Activated T-cell treated with anti-CD3 and anti-CD28 coated beads, Interleukin-2, amount 50 U/mL, for 1 hour (primary cell): ENCODE results near the gene TMEM125.
A peak's percentile ranks its signal among the peaks of the same experiment; 100 is the strongest.

Source experiments
- DNase-seq: peaks from one replicate; pipeline ENCODE4 v3.0.0-alpha.2; 2020

Gene TMEM125

DNA sequence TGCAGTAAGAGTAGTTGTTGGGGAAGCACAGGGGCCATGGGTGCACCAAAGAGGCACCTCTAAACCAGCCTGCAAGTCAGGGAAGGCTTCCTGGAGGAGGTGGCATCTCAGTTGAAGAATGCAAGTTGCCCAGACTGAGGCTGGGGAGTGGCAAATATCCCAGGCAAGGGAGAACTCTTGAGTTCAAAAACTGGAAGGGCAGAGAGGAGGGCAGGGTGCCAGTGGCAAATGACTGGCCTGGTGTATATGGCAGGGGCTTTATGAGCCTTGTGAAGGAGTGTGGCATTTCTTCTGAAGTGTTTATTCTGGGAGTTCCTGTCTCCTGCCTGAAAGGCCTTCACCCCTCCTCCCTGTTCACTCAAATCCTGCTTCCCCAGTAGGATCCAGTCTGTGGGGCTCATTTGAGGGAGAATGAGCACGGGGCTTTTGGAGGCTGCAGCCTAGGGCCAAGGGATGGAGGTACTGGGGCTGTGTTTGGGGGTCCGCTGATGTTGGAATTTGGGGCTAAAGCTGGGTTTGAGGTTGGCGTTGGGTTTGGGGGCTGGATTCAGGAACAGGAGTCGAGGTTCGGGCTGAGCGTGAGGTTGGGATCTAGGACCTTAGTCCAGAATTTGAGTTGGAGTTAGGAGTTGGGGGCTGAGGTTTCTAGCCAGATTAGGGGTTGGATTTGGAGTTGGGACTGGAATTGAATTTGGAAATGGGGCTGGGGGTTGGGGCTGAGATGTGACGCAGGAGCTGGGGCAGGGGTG is at the start of gene TMEM125:
TSS of gene TMEM125 (plus strand) at position 357 of the 749 bp plus-strand sequence. CDS start 2,740 bp downstream, outside the sequence.
- no peak for DNase-seq

DNA sequence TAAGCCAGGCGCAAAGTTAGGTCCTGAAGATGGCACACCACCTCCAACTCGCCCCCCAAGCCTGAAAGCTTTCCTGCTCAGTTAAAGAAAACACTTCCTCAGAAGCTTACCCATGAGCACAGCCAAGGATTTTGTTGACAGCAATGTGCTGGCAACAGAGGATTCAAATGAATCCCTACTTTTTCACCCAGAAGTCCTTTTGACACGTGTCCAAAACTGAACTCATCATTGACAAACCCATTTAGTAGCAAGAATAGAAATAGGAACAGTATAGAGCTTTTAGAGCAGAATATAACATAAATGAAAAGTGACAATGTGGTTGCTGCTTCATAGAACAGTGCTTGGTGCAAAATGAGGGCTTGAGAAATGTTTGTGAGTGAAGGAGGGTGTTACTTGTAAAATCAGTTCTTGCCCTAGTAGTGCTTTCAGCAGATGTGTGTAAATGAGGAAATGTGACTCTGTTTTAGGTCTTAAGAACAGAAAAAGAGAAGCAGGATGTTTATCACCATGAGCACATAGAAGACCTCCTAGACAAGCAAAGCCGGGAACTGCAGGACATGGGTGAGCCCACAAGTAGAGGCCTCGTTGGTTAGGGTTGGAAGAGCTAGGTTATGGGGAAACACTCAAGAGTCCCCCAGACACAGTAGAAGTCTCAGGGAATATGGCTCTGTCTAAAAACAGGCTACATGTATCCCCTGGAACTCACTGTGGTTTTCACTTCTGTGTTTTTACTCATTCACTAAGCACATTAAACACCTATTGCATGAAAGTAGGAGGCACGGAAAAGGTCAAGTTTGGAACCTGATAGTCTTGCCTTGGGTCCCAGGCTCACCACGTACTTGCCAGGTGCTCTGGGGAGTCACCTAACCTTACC is 48.6 kb upstream of the TMEM125 start:
- no peak for DNase-seq

DNA sequence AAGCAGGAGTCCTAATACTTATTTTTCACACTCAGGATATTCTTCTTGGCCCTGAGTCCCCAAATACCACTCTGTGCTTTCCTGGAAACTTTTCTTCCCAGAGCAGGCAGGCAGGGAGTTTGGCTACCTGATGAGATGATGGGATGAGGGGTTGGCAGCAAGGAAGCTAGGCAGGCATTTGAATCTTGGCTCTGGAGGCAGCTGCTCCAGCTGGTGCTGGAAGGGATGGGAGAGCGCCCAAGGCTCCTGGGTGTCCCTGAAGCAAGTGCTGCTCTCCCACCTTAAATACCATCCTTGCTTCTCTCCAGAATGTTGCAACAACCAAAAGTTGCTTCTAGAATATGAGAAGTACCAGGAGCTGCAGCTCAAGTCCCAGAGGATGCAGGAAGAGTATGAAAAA is 48.0 kb upstream of the TMEM125 start:
- DNase-seq: no peak

DNA sequence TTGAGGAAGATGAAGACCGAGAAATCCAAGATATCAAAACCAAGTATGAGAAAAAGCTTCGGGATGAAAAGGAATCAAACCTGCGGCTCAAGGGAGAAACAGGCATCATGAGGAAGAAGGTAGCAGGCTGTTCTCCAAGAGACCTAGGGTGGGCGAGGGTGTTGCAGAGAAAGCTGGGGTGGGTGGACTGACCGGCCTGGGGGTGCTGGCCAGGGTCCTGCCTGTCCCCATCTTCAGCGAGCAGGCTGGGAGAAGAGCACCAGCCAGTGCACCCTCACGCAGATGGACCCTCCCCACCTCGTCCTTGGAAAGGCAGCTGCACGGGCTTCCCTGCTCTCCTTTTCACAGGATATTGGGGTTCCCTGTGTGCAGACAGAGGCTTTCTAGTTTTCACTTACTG is 46.9 kb upstream of the TMEM125 start:
- no peak for DNase-seq

DNA sequence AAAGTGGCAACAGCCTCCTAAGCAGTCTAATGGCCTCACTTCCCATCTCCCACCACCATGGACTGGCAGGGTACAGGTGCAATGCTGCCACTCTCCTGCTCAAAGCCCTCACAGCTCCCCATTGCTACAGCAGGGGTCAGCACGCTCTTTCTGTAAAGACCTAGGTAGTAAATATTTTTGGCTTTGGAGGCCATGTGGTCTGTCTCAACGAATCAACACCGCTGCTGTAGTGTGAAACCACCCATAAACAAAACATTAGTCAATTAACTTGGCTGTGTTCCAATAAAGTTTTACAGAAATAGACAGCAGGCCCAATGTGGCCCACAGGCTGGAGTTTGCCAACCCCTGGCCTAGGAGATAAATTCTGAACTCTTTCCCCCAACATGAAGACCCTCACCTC is 44.6 kb upstream of the TMEM125 start:
- DNase-seq: no peak

DNA sequence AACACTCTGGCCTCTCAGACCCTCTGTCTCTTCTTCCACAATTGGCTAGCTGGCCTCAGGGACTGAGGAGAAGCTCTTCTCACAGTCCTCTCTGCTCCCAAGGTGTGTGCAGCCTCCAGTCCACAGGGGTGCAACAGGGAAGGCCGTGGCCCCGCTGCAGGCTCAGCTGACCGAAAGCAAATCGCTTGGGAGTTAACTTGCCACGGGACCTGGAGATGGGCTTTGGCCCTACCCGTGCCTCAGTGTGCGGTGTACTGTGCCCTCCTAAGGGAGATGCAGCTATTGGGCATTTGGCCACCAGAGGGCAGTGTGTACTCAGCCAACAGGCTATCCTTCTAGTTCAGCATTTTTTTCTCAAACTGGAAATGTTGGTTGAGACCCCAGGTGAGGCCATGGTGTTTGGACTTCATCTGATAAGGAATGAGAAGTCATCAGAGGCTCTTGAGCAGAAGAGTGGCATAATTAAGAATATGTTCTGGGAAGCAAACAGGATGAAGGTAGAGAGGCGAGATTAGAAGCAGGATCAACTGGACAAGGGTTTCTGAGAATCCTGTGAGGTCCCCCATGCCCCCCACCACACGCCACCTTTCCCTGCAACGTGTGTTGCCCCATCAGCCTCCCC is 42.5 kb upstream of the TMEM125 start:
- peak; percentile 84 for DNase-seq

DNA sequence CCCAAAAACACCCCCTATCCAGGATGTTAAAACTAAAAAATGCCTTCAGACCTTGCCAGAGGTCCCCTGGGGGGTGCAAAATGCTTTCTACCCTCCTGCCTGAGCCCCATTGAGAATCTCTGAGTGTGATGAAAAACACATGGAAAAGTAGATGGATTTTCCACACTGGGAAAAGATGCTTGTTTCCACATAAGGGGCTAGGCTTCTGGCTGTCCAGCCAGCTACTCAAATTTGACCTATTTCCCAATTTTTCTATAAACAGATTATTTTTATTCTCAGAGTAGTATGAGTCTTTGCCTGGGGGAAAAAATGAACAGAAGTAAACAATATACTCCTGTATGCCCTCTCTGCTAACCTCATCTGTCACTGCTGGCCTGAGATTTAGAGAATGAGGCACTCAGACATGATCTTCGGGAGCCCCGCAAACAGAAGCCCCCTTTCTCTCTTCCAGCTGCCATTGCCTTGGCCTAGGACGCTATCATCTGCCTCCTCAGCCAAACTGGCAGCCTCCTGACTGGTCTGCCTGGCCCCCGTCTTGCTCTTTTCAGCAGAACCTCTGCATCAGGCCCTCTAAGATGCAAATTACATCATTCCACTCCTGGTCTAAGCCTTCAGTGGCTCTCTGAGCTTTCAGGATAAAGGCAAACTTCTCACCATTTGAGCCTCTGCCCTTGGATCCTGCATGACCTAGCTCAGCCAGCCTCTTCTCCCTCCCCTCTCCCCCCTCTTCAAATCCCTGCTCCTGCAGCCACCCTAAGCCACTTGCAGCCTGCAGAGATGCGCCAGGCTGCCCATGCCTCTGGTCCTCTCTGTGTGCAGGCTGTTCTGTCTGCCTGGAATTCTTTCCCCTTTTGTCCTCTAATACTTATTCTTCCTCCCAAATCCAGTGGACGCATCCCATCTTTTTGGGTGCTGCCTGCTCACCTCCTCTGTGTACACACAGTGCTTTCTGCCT is 39.7 kb upstream of the TMEM125 start:
- no peak for DNase-seq

DNA sequence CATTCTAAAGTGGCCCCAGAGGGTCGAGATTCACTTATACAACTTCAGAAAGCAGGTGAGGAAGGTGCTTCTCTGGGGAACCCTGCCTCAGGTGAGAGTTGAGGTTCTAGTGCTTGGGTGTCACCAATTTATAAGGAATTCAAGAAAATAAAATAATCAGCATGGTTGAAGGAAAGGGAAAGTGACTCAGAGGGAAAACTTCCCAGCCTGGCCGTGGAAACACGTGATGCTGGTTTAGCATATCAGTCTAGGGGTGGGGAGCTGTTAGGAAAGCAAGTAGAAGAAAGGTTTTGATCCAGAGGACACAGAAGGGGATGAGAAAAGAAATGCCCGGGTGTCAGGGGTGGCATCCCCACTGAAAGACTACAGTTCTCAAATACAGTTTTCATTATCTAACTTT is 37.7 kb upstream of the TMEM125 start:
- no peak for DNase-seq

DNA sequence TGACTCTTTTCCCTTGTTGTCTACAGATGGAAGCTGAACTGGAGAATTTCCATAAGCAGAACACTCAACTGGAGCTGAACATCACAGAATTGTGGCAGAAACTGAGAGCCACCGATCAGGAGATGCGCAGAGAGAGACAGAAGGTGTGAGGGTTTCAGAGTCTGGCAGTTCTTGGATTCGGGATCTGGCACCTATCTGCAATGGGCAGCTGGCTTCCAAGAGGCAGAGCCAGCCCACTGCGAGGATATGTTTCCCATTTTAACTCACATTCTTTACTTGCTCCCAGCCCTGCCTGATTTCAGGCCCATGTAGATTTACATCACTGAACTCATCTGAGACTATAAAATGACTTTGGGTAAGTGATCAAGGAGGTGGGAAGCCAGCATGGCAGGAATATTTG is 37.3 kb upstream of the TMEM125 start:
- no peak for DNase-seq

DNA sequence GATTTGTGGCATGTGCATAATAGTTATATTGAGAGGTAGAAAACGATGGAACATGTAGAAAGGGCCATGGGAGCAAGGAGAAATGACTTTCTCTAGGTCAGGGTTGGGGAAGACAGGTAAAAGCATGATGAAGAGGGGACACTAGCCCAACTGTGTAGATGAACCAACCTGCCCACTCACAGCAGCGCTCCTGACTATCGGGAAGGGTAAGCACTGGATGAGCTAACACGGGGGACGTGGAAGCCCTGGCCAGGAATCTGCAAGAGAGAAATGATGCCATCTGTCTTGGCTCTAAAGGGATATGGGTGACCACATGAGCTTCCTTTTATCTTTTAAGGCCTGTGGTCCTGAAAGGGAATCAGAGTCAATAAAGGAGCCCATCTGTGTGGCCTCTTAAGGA is 36.2 kb upstream of the TMEM125 start:
- DNase-seq: no peak

DNA sequence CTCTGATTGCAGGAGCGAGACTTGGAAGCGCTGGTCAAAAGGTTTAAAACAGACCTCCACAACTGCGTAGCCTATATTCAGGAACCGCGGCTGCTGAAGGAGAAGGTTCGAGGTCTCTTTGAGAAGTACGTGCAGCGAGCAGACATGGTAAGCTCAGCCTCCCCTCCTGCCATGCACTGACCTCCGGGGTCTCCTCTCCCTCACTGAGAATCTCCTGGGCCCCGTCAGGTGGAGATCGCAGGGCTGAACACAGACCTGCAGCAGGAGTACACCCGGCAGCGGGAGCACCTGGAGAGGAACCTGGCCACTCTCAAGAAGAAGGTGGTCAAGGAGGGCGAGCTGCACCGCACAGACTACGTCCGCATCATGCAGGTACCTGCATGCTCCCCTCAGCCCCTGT is 35.5 kb upstream of the TMEM125 start:
- no peak for DNase-seq

DNA sequence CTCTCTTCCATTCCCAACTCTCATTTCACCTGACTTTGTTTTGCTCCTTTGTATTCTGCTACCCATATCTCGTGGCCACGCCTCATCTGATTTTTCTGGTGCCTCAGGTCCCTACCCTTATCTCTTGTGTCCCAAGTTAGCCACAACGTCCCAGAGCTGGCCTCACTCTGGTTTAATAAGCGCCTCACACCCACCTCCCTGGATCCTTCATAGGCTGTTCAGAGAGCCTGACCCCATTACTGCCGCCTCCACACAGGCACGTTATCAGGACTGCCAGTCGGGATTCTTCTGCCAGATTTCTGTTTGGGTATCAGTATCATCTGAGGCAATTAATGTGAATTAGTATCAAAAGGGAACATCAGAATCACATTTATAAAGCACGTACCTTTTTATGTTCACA is 34.7 kb upstream of the TMEM125 start:
- DNase-seq: no peak

DNA sequence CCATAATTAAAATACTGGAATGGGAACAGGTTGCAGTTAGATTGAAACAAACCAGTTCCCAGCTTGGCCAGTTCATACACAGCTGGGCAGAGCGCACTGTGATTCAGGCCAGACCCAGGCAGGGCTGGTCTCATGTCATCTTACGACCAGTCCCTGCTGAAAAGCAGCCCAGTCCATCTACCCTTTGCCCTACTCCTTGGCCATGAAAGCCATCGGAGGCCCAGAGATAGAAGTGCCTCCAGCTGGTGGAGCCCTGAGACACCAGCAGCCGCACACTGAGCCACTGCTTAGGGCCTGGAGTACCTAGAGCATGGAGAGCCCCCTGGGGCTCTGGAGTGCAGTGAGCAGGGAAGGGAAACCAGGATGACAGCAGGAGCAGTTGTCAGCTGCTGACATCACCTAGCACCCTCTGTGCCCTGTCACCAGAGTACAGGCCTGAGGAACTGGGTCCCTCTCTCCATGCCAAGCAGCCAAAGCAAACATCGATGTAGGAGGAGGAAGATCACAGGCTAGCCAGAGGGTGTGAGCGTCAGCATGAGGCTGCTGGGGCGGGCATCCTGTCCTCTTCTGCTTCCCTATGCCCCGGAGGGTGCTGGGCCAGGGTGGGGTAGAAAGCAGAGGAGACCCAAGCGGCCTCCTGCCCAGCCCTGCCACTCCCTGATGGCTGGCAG is 34.2 kb upstream of the TMEM125 start:
- DNase-seq: no peak

DNA sequence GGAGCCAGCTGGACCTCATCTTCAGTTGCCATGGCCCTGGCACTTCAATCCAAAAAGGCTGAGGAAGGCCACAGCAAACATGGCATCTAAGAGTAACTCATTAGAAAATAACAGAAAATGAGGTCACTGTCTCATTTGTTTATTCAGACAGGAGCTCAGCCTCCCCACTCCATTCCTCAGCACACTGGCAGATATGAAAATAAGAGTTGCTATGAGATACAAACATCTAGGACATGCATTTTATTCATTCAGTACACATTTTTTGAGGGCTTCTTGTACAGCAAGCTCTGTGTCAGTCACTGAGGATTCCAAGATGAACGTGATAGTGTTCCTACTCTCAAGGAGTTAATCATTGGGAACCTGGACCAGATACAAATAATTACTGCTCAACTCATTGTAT is 32.7 kb upstream of the TMEM125 start:
- DNase-seq: no peak

DNA sequence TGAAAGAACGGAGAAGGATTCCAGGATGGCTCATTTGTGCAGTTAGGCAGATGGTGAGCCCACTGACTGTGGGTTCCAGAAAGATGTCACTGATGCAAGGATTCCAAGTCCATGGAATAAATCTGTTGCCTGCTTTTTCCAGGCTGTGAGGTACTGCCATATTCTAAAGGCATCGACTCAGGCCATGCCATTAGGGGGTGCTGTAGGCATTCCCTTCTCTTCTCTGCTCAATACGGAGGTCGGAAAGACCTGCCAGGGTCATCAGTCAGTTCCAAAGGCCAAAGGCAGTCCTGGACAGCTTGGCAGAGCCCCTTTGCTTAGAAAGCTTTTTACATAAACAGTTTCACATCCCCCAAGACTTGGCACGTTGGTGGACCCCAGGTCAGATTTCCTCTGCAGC is 31.7 kb upstream of the TMEM125 start:
- no peak for DNase-seq

DNA sequence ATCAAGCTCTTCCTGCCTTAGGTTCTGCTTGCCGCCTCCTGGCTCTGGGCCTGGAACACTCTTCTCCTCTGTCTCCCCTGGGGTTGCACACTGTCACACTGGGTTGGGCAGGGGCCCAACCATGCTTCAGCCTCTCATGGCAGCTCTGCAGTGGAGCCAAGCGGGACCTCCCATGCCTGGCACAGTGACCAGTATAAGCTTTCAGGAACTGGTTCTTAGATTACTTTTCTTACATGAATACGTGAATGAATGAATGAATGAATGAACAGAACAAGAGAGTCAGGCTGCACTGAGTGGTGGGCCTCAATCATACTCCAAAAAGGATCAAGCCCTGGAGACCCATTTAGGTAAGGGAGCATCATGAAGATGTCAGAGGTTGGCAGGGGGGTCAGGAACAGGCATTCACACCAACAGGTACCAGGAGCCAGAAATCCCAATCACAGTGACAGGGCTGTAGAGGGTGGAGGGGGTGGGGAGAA is 30.8 kb upstream of the TMEM125 start:
- no peak for DNase-seq

DNA sequence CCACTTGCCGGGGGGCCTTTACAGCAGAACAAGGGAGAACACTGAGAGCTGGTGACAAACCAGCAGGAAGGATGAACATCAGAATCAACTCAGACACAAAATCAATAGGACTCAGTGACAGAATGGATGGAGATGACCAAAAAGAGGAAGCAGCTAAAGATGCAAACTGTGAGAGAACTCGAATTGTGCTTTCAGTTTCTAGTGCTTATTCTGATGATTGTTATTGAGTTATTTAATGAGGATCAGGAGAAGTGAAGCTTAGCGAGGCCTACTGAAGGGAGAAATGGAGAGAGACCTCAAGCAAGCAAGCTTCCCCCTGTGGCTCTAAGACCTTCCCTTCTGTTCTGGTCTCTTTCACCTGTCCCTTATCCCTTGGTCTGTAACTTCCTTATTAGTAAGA is 30.3 kb upstream of the TMEM125 start:
- no peak for DNase-seq

DNA sequence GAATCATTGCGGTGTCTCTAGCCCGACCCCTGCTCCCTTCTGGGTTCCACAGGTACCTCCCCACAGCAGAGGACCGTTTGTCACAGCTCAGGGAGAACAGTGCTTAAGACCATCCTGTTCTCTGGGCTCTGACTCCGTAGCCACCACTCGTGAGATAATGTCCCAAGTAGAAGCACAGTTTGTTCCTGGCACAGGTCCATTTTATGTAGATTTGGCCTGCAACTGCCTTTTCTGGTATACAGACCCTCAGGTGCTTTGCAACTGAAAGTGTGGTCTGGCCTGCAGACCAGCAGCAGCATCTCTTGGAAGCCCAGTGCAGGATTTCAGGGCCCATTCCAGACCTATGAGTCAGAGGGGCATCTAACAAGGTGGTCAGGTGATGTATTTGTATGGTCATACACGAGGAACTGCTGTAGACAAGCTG is 28.4 kb upstream of the TMEM125 start:
- no peak for DNase-seq

DNA sequence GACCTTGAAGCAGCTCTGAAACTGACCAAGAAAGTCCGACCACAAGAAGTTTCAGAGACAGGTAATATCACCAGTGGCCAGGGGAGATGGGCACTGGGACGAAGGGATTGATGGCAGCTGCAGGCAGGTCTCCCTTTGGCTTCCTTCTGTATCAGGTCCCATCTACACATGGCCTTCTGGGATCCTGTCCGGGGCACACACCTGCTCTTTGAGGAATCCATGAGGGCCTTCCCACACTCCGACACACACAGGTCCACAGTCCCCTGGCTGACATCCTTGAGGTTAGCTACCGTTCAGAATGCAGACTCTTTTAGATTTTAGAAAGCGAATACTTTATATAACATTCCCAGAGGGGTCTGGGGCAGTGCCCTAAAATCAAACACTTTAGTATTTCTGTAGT is 26.5 kb upstream of the TMEM125 start:
- DNase-seq: no peak

DNA sequence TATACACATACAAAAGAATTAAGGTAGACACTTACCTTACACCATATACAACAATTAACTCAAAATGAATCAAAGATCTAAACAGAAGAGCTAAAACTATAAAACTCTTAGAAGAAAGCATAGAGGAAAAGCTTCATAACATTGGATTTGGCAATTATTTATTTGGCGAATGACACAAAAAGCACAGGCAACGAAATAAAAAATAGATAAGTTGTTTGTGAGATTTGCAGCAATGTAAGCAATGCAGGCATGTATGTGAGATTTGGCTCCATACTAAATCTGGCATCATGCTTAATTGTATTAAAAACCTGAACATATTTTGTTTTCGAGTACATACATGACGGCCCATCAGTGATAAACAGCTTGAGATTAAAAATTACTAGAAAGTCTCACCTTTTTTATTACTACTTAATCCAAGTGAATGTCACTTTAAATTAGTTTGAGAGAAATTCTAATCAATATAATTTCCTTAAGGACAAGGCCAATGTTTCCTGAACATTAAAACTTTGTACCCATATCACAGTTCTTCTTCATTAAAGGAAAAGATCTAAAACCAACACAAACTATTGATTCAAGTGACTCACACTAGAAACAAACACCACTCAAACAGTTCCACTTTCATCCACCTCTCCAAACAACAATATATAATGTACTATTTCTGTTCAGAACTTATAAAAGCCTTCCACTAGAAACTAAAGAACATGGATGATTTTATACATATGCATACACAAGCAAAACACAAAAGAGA is 23.1 kb upstream of the TMEM125 start:
- no peak for DNase-seq

DNA sequence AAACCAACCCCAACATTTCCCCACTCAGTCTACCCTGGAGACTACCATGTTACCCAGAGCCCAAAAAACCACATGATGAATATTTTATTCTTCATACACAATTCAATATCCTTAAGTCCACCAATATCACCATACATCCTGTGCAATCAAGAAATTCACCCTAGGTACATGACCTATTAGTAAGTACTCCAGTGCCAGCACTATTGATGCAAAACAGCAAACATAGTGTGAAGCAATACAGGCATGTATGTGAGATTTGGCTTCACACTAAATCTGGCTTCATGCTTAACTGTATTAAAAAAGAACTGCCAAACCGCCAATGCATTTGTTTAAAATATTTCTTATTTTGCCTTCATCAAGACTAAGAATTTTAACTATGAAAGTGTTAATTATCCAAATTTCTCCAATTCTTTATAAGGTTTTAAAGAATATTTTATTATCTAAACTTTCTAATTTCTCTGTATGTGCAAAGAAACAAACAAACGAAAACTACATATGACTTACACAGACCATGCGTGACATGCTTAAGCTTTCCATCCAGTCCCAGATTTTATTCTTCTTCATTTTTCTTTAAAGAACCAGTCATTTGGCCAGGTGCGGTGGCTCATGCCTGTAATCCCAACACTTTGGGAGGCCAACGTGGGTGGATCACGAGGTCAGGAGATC is 22.4 kb upstream of the TMEM125 start:
- DNase-seq: no peak
